Measurements from ENCODE around the gene PIEZO1.

The PIEZO1 gene

DNA sequence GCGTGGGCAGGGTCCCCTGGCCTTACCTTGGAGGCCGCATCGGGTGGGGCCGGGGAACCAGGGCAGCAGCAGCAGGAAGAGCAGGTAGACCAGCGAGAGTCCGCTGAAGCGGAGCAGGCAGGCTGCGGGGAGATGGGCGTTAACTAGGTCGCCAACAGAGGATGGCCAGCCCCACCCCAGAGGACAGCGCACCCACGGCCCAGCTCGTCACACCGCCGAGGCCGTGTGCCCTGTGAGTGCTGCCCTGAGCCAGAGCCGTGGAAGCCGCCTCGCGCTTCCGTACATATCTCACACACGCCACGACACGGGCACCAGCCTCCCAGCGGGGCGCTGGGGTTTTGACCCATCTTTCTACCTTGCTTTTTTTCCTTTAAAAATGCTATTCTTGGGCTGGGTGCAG, 35.7 kb downstream of the PIEZO1 start:
- FAIRE-seq (no peak), DNase-seq (ENCODE audit: insufficient read length, low spot score) (no peak)
- no peak for TF ChIP-seq POLR2A (IDR thresholded peaks at IDR 0.05; ENCODE audit: low read depth, low read length)
- TF ChIP-seq POU2F2 (IDR thresholded peaks at IDR 0.05; ENCODE audit: low read depth, low read length): no peak
- TF ChIP-seq TAF1 (IDR thresholded peaks at IDR 0.05; ENCODE audit: low read depth, low read length): no peak
- no peak for TF ChIP-seq POLR2AphosphoS5 (IDR thresholded peaks at IDR 0.05; ENCODE audit: low read depth, low read length)
- no peak for TF ChIP-seq PAX5 (IDR thresholded peaks at IDR 0.05; ENCODE audit: insufficient read depth, low read length, severe bottlenecking)
- no peak for TF ChIP-seq SPI1 (IDR thresholded peaks at IDR 0.05; ENCODE audit: low read depth, low read length)

- TF ChIP-seq POLR2A (IDR thresholded peaks at IDR 0.05; ENCODE audit: low read depth, low read length) (no peak), TAF1 (IDR thresholded peaks at IDR 0.05; ENCODE audit: low read depth, low read length) (no peak), POU2F2 (IDR thresholded peaks at IDR 0.05; ENCODE audit: low read depth, low read length) (no peak), POLR2AphosphoS5 (IDR thresholded peaks at IDR 0.05; ENCODE audit: low read depth, low read length) (no peak), PAX5 (IDR thresholded peaks at IDR 0.05; ENCODE audit: insufficient read depth, low read length, severe bottlenecking) (no peak), SPI1 (IDR thresholded peaks at IDR 0.05; ENCODE audit: low read depth, low read length) (no peak)
- DNase-seq (ENCODE audit: insufficient read length, low spot score) (no peak), FAIRE-seq (no peak)
Measured at GRCh38 chr16:88748364-88748763, 36.7 kb downstream of the PIEZO1 start.

DNA sequence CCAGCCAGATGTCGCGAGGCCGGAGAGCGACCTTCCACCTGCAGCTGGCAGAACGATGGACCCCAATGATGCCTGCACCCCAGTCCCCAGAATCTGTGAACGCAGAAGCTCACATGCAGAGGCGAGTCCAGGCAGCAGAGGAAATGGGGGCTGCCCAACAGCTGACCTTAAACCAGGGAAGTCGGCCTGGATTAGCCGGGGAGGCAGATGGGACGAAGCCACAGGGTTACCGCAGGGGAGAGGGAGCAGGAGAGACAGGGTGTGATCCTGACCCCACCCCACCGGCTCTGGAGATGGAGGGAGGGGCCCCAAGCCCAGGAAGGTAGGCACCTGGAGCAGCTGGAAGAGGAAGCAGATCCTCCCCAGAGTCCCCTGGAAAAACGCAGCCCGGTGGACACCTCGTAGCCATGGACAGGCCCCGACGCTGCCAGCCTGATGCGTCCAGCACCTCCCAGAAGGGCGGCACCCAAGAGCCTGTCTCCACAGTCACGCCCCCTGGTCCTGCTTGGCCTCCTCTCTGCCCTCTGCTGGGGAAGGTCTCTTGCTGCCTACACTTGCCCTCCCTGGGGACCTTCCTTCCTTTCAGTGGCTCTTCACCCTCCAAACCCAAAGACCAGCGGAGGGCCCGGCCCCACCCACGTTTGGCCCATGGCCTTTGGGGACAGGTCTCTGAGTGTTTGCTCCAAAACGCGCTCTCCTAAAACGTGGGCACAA, 37.3 kb downstream of the PIEZO1 start:
- FAIRE-seq (peak; percentile 70), DNase-seq (ENCODE audit: insufficient read length, low spot score) (peak; percentile 79)
- no peak for TF ChIP-seq TAF1 (IDR thresholded peaks at IDR 0.05; ENCODE audit: low read depth, low read length)
- TF ChIP-seq POU2F2 (IDR thresholded peaks at IDR 0.05; ENCODE audit: low read depth, low read length): no peak
- peak; percentile 43 for TF ChIP-seq PAX5 (IDR thresholded peaks at IDR 0.05; ENCODE audit: insufficient read depth, low read length, severe bottlenecking)
- no peak for TF ChIP-seq SPI1 (IDR thresholded peaks at IDR 0.05; ENCODE audit: low read depth, low read length)
- no peak for TF ChIP-seq POLR2A (IDR thresholded peaks at IDR 0.05; ENCODE audit: low read depth, low read length)
- no peak for TF ChIP-seq POLR2AphosphoS5 (IDR thresholded peaks at IDR 0.05; ENCODE audit: low read depth, low read length)

DNA sequence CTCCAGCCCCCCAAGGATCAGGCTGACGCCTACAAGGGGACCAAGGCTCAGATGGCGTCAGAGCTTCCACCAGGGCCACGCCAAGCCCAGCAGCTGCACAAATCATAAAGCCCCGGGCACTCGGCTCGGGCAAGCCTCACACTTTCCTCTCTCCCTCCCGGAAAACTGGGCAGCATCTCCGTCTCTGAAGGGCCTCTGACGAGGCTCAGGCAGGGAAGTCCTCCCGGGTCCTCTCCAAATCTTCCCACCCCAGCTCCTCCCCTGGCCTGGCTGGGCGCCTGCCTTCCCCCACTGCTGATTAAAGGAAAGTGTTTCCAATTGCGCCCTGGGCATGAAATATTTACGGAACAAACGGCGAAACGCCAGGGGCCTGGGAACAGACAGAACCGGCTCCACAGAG, 38.5 kb downstream of the PIEZO1 start:
- no peak for FAIRE-seq
- TF ChIP-seq PAX5 (IDR thresholded peaks at IDR 0.05; ENCODE audit: insufficient read depth, low read length, severe bottlenecking): no peak
- DNase-seq (ENCODE audit: insufficient read length, low spot score): no peak

DNA sequence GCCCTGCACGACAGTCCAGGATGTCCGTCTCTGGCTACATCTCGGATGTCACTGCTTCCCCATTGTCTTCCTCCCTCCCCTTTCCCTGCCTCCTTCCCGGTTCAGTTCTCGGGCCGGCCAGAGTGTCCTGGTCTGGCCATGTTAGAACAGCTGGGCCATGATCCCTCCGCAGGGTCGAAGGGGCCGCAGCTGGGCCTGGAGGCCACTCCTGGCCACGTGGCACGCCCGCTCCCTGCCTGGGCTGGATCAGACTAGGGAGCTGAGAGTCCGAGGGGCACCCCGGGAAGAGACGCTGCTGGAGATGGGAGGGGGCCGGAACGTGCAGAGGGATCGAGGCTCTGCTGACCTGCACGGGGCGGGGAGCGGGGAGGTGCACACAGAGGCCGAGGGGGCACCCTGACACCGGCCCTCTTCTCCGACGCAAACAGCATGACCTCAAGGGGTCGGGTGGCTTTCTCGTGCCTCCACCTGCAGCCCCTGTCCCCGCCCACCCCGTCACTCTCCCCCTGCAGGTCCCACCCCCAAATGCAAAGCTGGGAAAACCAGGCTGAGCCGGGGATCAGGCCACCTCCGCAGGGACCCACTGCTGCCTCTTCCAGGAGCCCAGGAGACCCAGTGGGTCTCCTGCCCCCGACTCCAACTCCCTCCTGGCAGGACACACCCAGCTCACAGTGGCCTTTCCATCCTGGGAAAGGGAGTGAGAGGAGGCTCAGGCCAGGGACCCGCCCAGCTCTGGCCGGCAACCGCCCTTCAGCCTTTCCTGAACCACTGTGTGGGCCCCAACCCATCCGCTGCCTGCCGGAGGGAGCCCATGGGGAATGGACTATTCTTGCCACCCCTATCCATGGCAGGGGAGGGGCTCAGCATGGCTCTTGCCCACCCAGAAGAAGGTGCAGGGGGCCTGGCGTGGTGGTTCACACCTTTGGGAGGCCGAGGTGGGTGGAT, 40.2 kb downstream of the PIEZO1 start:
- DNase-seq (ENCODE audit: insufficient read length, low spot score) (no peak), FAIRE-seq (no peak)
- TF ChIP-seq POU2F2 (IDR thresholded peaks at IDR 0.05; ENCODE audit: low read depth, low read length): no peak

GRCh38 chr16:88743693-88744576, 41.1 kb downstream of the PIEZO1 start:
- peak; percentile 79 for FAIRE-seq
- peak; percentile 78 for DNase-seq (ENCODE audit: insufficient read length, low spot score)
- TF ChIP-seq PAX5 (IDR thresholded peaks at IDR 0.05; ENCODE audit: insufficient read depth, low read length, severe bottlenecking) (no peak), SPI1 (IDR thresholded peaks at IDR 0.05; ENCODE audit: low read depth, low read length) (no peak), POU2F2 (IDR thresholded peaks at IDR 0.05; ENCODE audit: low read depth, low read length) (no peak), POLR2AphosphoS5 (IDR thresholded peaks at IDR 0.05; ENCODE audit: low read depth, low read length) (no peak), TAF1 (IDR thresholded peaks at IDR 0.05; ENCODE audit: low read depth, low read length) (no peak), POLR2A (IDR thresholded peaks at IDR 0.05; ENCODE audit: low read depth, low read length) (no peak)

- no peak for TF ChIP-seq POLR2AphosphoS5 (IDR thresholded peaks at IDR 0.05; ENCODE audit: low read depth, low read length)
- FAIRE-seq (no peak), DNase-seq (ENCODE audit: insufficient read length, low spot score) (no peak)
Measured at GRCh38 chr16:88742896-88743605, 42.0 kb downstream of the PIEZO1 start.

DNA sequence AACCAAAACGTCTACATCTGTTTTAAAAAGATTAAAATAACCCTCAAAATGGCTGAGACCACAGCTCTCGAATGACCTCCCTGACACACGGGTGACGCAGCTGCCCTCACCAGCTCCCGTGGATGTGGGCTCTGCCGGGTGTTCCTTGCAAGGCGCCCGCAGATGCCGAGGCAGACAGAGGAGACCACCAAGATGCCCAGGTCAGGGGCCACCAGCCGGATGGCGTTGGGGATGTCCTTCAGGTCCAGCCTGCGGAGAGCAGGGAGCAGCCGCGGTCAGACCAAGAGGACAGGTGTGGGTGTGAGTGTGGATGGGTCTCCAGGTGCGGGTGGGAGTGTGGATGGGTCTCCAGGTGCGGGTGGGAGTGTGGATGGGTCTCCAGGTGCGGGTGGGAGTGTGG, 43.7 kb downstream of the PIEZO1 start:
- FAIRE-seq: no peak
- no peak for TF ChIP-seq SPI1 (IDR thresholded peaks at IDR 0.05; ENCODE audit: low read depth, low read length)
- TF ChIP-seq PAX5 (IDR thresholded peaks at IDR 0.05; ENCODE audit: insufficient read depth, low read length, severe bottlenecking): no peak
- no peak for TF ChIP-seq TAF1 (IDR thresholded peaks at IDR 0.05; ENCODE audit: low read depth, low read length)
- TF ChIP-seq POU2F2 (IDR thresholded peaks at IDR 0.05; ENCODE audit: low read depth, low read length): no peak
- no peak for TF ChIP-seq POLR2AphosphoS5 (IDR thresholded peaks at IDR 0.05; ENCODE audit: low read depth, low read length)
- no peak for TF ChIP-seq POLR2A (IDR thresholded peaks at IDR 0.05; ENCODE audit: low read depth, low read length)
- DNase-seq (ENCODE audit: insufficient read length, low spot score): no peak

DNA sequence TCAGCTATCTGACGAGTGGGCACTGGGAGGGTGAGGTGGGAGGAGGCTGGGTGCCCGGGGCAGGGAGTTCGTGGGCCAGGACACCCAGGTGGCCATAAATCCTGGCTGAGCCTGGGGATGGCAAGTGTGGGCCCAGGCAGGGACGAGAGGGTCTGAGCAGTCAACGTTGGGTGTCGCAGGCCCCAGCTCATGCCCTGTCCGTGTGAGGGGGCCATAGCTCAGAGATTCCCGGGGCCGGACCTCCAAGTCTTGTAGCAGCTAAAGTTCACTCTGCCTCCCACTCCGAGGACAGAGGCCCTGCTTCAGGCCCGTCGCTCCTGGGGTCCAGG, 44.3 kb downstream of the PIEZO1 start:
- DNase-seq (ENCODE audit: insufficient read length, low spot score) (no peak), FAIRE-seq (no peak)
- no peak for TF ChIP-seq POLR2AphosphoS5 (IDR thresholded peaks at IDR 0.05; ENCODE audit: low read depth, low read length)
- no peak for TF ChIP-seq TAF1 (IDR thresholded peaks at IDR 0.05; ENCODE audit: low read depth, low read length)
- no peak for TF ChIP-seq POU2F2 (IDR thresholded peaks at IDR 0.05; ENCODE audit: low read depth, low read length)
- no peak for TF ChIP-seq SPI1 (IDR thresholded peaks at IDR 0.05; ENCODE audit: low read depth, low read length)
